HG03175 (cell line): ENCODE data around the gene SLC26A1.
A peak's percentile ranks its signal among the peaks of the same experiment; 100 is the strongest.

Source experiments
- ATAC-seq: cut with Tn5 transposase; IDR thresholded peaks from one replicate; pipeline ENCODE4 v1.9.1; 2021; ENCODE audit warnings: mild to moderate bottlenecking, moderate library complexity; ENCODE audit not compliant: unreplicated experiment

Gene SLC26A1

GRCh38 chr4:1029529-1029928, 36.3 kb upstream of the SLC26A1 start:
- no peak for ATAC-seq

- no peak for ATAC-seq
Observed at GRCh38 chr4:1028574-1029220, 35.5 kb upstream of the SLC26A1 start.

- ATAC-seq = no peak
Observed at GRCh38 chr4:1027915-1028238, 34.7 kb upstream of the SLC26A1 start.

GRCh38 chr4:1027219-1027914, 34.2 kb upstream of the SLC26A1 start:
- no peak for ATAC-seq

- ATAC-seq = peak; percentile 54
Observed at GRCh38 chr4:1026115-1026514, 32.9 kb upstream of the SLC26A1 start.

GRCh38 chr4:1024882-1025545, 31.8 kb upstream of the SLC26A1 start:
- no peak for ATAC-seq

- ATAC-seq = no peak
Observed at GRCh38 chr4:1023895-1024740, 30.9 kb upstream of the SLC26A1 start.

- ATAC-seq = no peak
Observed at GRCh38 chr4:1023075-1023640, 30.0 kb upstream of the SLC26A1 start.

- no peak for ATAC-seq
Observed at GRCh38 chr4:1022739-1023066, 29.5 kb upstream of the SLC26A1 start.

GRCh38 chr4:1022051-1022738, 29.0 kb upstream of the SLC26A1 start:
- no peak for ATAC-seq

- peak; percentile 81 for ATAC-seq
Observed at GRCh38 chr4:1021386-1022050, 28.3 kb upstream of the SLC26A1 start.

- ATAC-seq = no peak
Observed at GRCh38 chr4:1019729-1020470, 26.7 kb upstream of the SLC26A1 start.

- no peak for ATAC-seq
Observed at GRCh38 chr4:1019320-1019719, 26.1 kb upstream of the SLC26A1 start.

- ATAC-seq = no peak
Observed at GRCh38 chr4:1018147-1019020, 25.2 kb upstream of the SLC26A1 start.

- ATAC-seq = no peak
Observed at GRCh38 chr4:1017706-1018105, 24.5 kb upstream of the SLC26A1 start.

- ATAC-seq = no peak
Observed at GRCh38 chr4:1017211-1017610, 24.0 kb upstream of the SLC26A1 start.

- no peak for ATAC-seq
Observed at GRCh38 chr4:1015746-1016145, 22.5 kb upstream of the SLC26A1 start.

GRCh38 chr4:1015179-1015578, 22.0 kb upstream of the SLC26A1 start:
- no peak for ATAC-seq
